Measurements from ENCODE around the gene XRCC4.
"Not testable (repeated sequence)": the region's sequence is repeated elsewhere in the genome, so short reads cannot be mapped to it uniquely, and the experiment has no call there.

Gene XRCC4

DNA sequence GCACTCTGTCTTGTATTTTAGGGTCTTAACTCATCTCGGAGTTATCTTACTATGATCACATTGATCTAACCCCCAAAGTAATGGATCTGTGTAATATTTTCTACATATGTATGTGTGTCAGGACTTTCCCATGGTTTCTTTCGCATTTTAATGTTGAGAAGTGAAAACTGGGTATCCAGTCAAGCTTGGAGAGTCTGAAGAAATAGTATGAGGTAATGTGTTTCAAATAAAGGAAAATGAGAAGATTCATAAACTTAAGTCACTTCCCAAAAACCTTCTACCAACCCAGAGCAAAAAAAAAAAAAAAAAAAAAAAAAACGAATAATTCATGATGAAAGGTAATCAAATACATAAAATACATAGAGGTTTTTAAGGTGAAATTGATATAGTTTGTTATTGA, 206.4 kb downstream of the XRCC4 start:
- DNase-seq, result no peak

DNA sequence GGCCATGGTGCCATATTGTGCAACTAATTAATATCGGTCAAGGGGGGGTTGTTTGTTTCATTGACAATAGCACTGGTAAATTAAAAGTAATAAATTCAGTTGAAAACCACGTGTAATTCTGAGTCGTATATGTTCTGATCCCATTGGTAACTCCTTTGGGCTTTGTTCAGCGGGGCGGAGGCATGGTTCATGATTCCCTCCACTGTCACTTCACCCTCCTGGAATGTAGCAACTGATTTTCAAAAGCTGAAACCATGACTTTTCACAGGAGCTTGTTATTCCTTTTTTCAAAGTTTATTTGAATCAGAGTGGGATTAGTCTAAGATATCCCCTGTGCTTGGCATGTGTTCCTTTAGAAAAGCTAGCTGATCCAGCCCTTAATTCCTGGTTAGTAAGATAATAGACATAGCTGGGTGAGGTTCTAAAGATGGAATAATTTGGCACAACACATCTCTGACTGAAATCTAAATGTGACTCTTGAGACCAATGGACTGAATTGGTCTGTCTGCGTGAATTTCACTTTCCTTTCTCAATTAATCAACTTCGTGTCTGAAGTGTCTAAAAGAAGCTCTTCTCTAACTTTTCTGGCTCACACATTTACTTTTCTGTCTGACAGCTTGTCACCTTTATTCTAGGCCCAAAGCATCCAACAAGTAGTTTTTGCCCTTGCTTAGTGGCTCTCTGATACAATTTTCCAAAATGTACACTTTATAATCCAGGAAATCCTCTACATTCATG, 208.5 kb downstream of the XRCC4 start:
- no peak for DNase-seq

GRCh38 chr5:83294246-83294645, 216.9 kb downstream of the XRCC4 start:
- no peak for DNase-seq

DNA sequence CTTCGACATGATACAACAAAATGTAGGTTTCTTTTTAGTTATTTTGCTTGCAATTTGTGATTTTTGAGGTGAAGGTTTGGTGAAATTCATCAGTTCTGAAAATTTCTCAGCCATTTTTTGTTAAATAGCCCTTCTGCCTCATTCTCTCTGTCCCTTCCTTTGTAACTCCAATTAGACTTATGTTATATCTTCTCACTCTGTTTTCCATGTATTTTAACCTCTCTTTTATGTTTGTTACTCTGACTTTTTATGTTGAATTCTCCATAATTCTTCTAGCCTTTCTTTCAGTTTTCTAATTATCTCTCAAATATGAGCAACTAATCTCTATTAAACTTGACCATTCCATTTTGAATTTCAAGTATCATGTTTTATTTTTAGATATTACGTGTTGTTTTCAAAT, 222.0 kb downstream of the XRCC4 start:
- DNase-seq, result no peak

- DNase-seq, result peak; percentile 92
Measured at GRCh38 chr5:83306572-83307241, 229.4 kb downstream of the XRCC4 start.

- DNase-seq, result no peak
Measured at GRCh38 chr5:83312663-83313062, 235.3 kb downstream of the XRCC4 start.

- DNase-seq, result peak; percentile 66
Measured at GRCh38 chr5:83313436-83313835, 236.1 kb downstream of the XRCC4 start.

GRCh38 chr5:83321483-83322055, 244.2 kb downstream of the XRCC4 start:
- DNase-seq, result peak; percentile 82

DNA sequence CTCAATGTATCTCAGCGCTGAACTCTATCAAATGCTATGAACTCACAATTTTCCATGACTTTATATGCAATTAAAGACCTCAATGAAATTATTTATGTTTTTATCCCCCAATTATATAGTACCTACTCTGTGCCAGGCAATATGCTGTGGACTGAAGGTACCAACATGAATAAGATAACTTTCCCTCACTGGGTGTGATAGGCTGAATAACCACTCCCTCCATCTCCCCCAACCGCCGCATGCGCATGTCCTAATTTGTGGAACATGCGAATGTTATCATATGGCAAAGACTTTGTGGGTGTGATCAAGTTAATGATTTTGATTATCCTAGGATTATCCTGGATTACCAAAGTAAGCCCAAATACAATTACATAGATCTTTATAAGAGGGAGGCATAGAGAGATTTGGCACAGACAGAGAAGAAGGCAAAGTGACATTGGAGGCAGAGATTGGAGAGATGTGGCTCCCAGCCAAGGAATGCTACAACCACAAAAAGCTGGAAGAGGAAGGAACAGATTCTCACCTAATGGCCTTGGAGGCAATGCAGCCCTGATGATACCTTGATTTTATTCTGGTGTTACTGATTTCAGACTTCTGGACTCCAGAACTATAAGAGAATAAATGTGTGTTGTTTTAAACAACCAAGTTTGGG, 245.1 kb downstream of the XRCC4 start:
- peak; percentile 48 for DNase-seq

- DNase-seq, result no peak
Measured at GRCh38 chr5:83323557-83324180, 246.3 kb downstream of the XRCC4 start.

DNA sequence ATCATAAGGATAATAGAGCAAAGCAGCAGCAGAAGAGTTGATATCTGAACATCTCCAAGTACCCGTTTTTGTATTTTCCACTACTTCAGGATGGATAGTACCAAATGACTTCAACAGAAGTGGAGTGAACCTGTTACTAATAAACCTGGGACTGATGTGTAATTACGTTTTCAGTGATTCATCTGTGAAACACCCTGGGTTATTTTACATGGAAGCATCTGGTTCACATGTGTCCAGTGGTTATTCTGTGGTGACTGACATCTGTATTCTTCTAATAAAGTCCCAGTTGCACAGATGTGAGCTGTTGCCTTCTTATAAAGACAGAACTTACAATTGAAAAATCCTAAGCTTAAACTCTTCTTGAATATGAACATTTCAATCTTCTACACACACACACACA, 254.5 kb downstream of the XRCC4 start:
- DNase-seq, result peak; percentile 64

DNA sequence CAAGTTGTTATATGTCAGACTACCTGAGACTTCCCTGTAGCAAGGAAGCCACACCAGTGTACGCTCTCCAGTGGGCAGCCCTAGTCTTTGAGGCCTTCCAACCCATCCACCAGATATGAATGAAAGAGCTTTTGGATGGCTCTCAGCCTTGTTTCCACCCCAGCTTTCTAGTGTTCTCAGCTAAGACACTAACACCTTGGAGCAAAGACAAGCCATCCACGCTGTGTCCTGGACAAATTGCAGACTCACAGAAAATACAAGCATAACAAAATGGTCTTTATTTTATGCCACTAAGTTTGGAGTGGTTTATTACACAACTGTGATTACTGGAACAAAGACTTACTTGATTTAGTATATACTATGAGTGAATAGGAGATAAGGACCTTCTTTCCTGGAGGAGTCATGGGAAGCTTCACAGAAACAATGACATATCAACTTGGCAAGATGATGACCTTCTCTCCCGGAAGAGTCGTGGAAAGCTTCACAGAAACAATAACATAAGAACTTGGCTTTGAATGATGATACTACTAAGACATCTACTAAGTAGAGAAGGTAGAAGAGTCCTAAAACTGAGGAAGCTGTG, 260.2 kb downstream of the XRCC4 start:
- no peak for DNase-seq

DNA sequence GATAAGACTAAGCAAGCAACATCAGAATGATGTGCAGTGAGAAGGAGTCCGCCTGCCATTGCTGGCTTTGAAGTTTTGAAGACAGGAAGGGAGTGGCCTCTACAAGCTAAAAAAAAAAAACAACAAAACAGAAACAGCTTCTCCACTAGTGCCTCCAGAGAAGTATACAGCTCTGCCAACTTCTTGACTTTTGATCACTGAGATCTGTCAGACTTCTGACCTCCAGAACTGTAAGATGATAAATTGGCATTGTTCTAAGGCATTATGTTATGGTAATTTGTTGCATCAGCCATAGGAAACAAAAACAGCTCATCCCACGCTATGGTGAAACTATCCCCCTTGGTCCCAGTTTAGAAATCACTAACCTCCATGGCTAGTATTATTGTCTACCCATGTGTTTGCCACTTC, 263.2 kb downstream of the XRCC4 start:
- DNase-seq, result no peak

GRCh38 chr5:83341815-83342334, 264.5 kb downstream of the XRCC4 start:
- no peak for DNase-seq

DNA sequence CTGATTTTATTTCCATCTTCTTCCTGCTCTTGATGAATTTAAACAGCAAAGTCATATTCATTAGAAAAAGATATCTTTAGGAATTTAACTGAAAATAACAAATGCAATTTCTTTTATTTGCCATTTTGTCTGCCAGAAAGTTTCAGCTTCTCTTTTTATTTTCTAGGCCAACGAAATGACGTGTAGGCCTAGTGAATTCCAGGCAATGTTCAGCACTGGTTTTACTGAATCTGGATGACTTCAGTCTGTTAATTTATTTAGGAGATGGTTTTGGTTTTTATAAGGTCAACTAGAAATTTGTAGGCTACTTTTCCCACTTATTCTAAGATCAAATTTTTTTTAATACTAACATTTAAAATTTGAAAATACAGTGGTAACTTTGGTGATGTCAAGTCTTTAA, 265.1 kb downstream of the XRCC4 start:
- DNase-seq, result no peak

DNA sequence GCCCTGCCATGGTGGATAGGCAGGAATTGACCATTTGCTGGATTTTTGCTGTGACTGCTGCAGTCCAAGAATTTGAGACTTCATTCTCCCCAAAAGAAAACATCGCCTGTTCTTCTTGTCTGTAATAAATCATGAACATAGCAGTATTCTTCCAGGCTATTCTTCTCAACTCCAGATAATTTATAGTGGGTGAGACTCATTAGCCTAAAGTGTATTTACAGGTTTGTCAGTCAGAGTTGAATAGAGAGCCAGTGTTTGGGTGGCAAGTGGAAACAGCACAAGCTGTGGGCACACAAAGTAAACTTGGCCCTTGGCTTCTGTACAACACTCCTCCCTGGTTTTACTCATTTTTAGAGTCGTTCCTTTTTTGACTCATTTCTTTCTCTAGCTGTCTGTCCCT, 266.0 kb downstream of the XRCC4 start:
- no peak for DNase-seq

GRCh38 chr5:83345423-83345822, 268.1 kb downstream of the XRCC4 start:
- DNase-seq, result no peak

DNA sequence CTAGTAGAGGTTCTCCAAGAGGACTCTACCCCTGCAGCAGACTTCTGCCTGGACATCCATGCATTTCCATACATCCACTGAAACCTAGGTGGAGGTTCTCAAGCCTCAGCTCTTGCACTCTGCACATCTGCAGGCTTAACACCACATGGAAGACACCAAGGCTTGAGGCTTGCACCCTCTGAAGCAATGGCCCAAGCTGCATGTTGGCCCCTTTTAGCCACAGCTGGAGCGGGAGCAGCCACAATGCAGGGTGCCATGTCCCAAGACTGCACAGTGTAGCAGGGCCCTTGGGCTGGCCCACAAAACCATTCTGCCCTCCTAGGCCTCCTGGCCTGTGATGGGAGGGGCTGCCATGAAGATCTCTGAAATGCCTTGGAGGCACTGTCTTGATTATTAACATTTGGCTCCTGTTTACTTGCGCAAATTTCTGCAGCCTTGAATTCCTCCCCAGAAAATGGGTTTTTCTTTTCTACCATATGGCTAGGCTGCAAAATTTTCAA, 271.0 kb downstream of the XRCC4 start:
- DNase-seq, result no peak

DNA sequence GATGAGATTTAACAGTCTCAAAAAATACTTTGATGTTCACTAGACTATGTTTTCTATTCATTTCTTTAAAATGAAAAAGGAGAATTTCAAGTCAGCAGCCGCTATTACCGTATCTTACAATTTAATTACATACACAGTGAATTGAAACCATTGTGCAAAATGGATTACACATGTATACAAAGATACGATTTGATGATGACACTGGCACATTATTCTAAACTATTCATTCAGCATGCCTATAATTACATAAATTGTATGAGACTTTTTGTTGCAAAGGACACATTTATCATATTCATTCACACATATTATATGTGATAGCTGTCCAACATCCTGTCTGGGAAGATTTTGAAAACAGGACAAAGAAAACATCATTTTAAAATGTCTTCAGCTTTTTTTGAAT, 275.9 kb downstream of the XRCC4 start:
- no peak for DNase-seq

GRCh38 chr5:83353774-83354173, 276.4 kb downstream of the XRCC4 start:
- DNase-seq, result no peak

DNA sequence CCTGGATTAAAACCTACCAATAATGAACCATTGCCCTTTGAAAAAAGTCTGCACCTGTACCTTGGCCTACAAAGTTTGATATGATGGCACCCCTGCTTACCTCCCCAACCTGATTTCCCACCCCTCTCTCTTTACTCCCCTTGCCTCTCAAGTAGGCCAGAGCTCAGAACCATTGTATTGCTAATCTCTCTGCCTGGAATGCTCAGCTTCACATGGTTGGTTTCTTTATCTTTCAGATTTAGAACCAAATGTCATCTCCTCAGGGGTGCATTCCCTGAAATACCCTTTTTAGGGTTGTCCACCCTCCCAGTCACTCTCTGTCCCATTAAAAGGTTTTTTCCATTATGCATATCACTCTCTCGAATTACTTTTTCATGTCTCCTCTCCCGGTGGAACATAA, 277.6 kb downstream of the XRCC4 start:
- no peak for DNase-seq

DNA sequence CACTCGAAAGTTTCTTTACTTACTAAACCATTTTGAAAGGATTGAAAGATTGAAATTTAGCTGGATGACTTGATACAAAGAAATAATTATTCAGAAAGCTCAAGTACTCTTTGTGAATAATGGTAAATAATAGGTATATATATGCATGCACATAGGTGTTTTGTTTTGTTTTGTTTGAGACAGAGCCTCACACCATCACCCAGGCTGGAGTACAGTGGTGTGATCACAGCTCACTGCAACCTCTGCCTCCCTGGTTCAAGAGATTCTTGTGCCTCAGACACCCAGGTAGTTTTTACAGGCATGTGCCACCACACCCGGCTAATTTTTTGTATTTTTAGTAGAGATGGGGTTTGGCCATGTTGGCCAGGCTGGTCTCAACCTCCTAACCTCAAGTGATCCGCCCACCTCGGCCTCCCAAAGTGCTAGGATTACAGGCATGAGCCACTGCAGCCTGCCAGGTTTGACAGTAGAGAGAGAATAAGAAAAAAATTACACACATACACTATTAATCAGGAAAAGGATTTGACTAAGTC, 278.2 kb downstream of the XRCC4 start:
- DNase-seq, result not testable (repeated sequence)

Data from fibroblast of skin of right quadriceps (primary cell).